ENCODE data around the gene ARAP1. TPM values are rescaled to one million over a fixed set of nuclear protein-coding genes. Genes with fewer than 3 reads are reported as not detected.

ARAP1 gene
- total RNA-seq, 1 donor from 2014 or later = 86.2 TPM

DNA sequence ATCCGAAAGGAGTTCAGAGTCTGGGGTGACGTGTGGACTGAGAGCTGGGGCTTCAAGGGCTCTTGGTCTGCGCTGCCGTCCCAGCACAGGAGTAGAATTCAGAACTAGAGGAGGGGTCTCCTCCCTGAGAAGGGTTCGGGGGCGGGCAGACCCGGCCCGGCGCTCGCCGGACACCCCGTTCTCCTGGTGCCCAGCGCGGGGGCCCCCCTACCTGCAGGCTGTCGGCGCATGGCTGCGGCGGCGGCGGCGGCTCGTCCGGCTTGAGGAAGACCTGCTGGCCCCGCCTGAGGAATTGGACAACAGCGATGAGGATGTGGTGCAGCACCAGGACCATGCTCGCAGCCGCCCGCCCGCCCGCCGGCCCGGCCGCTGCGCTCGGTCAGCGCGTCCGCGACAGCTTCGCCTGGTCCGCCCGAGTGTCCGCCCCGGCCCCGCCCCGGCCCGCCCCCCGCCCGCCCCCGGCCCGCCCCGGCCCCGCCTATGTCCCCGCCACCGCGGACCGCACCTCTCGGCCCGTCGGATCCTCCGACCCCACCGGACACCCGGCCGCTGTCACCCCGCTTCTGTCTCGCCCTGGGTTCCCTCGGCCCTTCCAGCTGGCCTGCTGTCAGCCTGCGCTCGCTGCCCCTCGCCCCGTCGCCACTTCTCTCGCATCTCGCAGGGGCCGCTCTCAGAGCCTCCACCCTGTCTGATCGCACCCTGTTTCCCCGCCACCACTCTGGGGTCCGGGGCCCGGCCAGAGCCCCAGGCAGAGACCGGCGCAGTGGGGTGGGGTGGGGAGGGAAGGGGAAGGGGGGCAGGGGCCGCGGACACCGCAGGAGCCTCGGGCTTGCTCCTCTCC, 109.9 kb downstream of the ARAP1 start:
- peak; percentile 61 for DNase-seq (ENCODE audit: low spot score)

DNA sequence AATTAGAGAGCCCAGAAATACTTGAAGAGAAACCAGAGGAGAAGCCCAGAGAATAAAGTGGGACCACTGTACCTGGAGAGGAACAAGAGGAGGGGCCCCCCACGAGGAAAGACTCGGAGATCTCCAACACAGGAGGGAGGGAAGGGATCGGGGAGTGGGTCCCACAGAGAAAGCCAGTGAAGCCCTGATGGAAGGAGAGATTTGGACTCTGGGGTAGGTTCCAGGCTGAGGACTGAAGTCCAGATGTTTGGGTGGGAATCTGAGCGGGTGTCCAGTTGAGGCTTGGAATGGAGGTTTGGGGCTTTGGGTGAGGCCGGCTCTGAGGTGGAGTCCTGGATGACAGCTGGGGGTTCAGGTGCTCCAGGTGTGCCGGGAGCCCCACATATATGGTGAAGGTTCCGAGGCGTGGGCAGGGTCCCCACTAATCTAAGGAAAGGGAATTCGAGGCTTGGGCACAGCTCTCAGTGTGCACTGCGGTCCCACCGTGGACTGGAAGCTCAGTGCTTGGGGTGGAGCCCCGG, 110.6 kb downstream of the ARAP1 start:
- no peak for DNase-seq (ENCODE audit: low spot score)

DNA sequence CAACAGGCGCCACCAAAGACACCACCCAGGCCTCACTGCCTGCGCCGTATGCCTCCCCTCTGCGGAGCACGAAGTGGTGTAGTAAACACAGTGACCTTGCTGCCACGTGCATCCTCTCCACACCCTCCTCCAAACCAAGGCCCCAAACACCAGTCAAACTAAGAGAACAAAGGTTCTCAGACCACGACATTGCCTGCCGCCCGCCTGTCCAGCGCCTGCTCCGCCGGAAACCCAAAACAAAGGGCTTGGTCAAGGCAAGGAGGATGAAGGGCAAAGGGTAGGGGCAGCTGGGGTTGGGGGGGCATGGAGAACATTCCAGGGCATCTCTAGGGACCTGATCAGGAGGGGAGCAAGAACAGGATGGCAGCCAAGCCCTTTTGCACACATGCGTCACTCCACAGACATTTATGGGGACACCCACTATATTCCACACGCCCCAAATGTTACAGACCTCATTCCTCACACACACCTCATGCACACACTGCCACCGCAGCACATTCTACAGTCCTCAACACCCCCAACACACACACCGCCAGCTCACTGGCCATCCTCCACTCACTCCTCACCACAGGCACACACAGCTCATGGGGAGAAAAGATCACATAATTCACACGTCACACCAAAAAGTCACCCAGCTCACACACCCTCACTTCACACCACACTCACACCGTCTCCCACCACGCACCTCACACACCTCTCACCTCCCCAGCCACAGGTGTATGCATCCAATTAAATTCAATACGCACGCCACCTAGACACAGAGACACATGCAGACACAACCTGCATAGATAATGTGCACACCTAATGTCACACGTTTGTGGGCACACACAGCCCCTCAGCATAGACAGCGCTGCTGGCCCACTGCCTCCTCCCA, 112.5 kb downstream of the ARAP1 start:
- DNase-seq (ENCODE audit: low spot score) = no peak

DNA sequence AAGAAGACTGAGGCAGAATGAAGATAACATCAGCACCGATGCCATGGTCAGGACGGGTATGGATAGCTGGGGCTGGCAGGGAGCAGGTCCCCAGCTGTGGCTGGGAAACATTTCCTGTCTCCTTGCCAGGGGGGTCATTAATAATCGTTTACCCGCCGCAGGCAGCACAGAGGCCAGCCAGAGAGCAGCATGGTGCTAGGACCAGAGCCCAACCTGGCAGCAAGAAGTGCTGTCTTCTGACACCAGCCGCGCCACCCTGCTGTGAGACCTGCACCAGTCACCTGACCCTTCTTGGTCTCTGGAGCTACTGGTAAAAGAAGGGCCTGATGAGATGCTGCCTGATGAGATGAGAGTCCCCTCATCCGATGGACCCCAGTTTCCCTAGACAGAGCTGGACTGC, 114.3 kb downstream of the ARAP1 start:
- DNase-seq (ENCODE audit: low spot score) = no peak

DNA sequence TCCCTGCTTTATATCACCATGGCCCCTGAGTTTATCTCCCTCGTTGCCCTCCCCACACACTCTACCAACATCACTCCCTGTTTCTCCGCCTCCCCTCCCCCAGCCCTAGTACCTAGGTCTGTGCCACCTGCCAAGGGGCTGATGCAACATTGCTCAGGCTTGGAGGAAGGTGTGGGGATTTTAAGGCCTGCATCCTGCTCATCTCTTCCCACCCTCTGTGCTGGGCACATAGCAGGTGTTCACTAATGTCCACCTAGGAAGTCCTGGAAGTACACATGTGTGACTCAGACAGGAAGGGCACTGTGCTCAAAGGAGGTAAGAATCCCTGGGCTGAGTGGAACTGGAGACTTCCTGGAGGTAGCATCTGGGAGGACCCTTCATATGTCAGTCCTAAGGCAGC, 115.0 kb downstream of the ARAP1 start:
- DNase-seq (ENCODE audit: low spot score) = no peak

DNA sequence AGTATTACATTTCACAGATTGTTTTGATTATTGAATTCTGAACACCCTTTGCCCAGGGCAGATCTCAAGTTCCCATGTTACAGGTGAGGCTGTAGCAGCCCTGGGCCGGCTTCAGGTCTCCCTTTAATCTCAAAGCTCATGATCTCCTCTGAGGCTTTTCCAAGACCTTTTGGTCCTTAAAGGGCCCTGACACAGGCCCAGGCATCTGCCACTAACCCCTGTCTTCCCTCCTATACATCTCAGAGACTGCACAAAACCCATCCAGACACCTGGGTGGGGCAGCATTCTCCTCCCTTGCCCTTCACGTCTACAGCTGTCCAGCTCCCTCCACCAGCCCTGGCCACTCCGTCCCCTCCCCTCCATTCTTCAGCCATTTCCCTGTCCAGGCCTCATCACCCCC, 115.8 kb downstream of the ARAP1 start:
- no peak for DNase-seq (ENCODE audit: low spot score)

DNA sequence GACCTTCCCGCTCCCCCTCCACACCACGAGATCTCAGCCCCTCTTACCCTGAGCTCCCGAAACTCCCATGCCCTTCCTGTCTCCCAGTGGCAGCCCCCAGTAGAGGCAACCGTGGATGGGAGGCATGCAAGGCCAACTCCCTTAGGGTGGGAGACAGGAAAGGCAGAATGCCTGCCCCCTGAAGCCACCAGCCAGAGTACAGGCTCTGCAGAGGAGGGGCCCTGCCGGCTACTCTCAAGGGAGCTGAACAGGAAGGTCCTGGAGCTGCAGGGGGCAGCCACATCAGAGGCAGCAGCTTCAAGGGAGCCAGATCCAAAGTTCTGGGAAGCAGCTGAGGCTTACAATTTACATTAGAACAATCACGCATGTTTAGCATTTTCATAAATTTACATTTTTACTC, 116.3 kb downstream of the ARAP1 start:
- no peak for DNase-seq (ENCODE audit: low spot score)

DNA sequence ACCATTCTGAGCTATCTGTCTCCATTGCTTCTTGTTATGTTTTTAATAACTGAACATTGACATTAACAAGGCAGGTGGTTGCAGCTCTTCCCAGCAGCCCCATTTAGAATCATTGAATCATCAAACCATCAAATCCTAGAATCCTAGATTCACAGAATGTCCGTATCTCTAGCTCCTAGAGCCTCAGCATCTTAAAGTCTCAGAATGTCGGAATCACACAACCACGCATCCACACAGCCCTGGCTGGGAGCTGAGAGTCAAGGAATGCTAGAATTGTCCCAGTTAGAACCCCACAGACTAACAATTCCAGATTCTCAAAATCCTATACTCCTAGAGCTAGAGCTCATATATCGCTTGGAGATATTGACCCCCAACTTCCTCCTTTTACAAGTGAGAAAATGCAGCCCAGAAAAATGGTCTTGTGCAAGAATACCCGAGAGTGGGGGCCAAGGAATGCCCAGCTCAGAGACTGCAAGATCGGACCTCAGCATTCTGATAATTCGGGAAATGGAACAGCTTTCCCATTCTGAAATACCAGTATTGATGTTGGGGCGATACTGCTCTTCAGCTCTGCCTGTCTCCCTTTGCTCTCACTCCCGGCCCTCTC, 116.8 kb downstream of the ARAP1 start:
- DNase-seq (ENCODE audit: low spot score) = no peak

Other genes with a start within 250 kb of the ARAP1 start
- 49.6 TPM for gene PDE2A, start 78.0 kb downstream of the ARAP1 start, total RNA-seq
- gene STARD10, start 41.6 kb upstream of the ARAP1 start, total RNA-seq = 66.7 TPM
- 39.7 TPM for gene ATG16L2, start 62.0 kb upstream of the ARAP1 start, total RNA-seq

Measured in ureter (tissue), 1 donor.